Vagina (tissue), 2 donors: Measurements from ENCODE around the gene GLYAT. TPM values are rescaled to one million over a fixed set of nuclear protein-coding genes. Genes with fewer than 3 reads are reported as not detected.
"Not testable (repeated sequence)": the region's sequence is repeated elsewhere in the genome, so short reads cannot be mapped to it uniquely, and the experiment has no call there.

Source experiments
- DNase-seq, 2 donors: peaks; one replicate each; pipeline ENCODE4 v3.0.0-alpha.2; 2017; ENCODE audit errors: extremely low spot score in 2 of 2
- H3K27ac ChIP-seq: fragments of 200-600 bp; sonication (generic); one replicate; pipeline ENCODE4 v1.5.1; 2019
- H3K27me3 ChIP-seq: fragments of 200-600 bp; sonication (generic); one replicate; pipeline ENCODE4 v1.5.1; 2019
- H3K36me3 ChIP-seq, 2 donors: fragments of 200-600 bp; sonication (generic); one replicate each; pipeline ENCODE4 v1.5.1; 2017 to 2019
- H3K4me1 ChIP-seq: fragments of 200-600 bp; sonication (generic); one replicate; pipeline ENCODE4 v1.5.1; 2019
- H3K4me3 ChIP-seq, 2 donors: fragments of 200-600 bp; sonication (generic); 1 replicate in 1 of 2; 2 replicates in 1 of 2; pipeline ENCODE4 v1.5.1; 2016 to 2019
- H3K9me3 ChIP-seq: fragments of 200-600 bp; sonication (generic); one replicate; pipeline ENCODE4 v1.5.1; 2019
- POLR2A ChIP-seq, 2 donors: fragments of 450-650 bp; IDR thresholded peaks; one replicate each; pipeline ENCODE4 v1.6.1; 2017; ENCODE audit warnings: antibody characterized with exemption in 2 of 2, mild to moderate bottlenecking in 2 of 2, moderate library complexity in 2 of 2
- POLR2AphosphoS5 ChIP-seq, 2 donors: sonication (generic); formaldehyde crosslinking; IDR thresholded peaks; one replicate each; pipeline ENCODE4 v1.9.0; 2017; ENCODE audit warnings: antibody characterized with exemption in 2 of 2, mild to moderate bottlenecking in 2 of 2, low read depth in 1 of 2; ENCODE audit not compliant: insufficient read depth in 1 of 2
- intact Hi-C: fragments of 100-400 bp; cut with DNase I; formaldehyde crosslinking; loops from one replicate; pipeline ENCODE4 v1.15.1; 2023
- total RNA-seq: library from RNA; depleted of rRNA; stranded (reverse); fragments of >200 nt; gene quantifications from one replicate; pipeline ENCODE4 v1.2.3, GENCODE V29; 2016
- TF ChIP-seq, protein P1 (sequence below), 3 experiments: fragments of 450-650 bp in 2 of 3; fragments of 200-600 bp in 1 of 3; sonication (generic) in 1 of 3; IDR thresholded peaks; one replicate each; pipeline ENCODE4 v1.5.1; 2017 to 2019; ENCODE audit warnings: antibody characterized with exemption in 3 of 3, mild to moderate bottlenecking in 2 of 3, moderate library complexity in 2 of 3

The GLYAT gene
- total RNA-seq, 1 donor from 2014 or later: not detected

DNA sequence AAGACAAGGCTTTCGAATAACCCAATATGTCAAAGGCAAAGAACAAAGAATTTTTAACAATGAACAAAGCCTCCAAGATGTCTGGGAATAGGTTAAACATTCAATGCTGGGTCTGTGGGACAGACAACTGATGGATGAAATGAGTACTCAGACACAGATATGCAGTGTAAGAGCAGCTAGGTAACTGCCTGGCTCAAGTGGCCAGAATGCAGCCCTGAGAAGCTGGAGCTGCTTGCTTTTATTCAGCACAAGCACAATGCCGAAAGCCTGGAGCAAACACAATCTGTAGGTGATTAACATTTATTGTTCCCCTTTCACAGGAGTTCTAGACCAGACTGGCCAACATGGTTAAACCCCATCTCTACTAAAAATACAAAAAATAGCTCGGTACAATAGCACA lies 24.0 kb downstream of the GLYAT start:
- Histone ChIP-seq H3K36me3 (no peaks in the 10 kb centered on the region), H3K27me3 (no peaks in the 10 kb centered on the region), H3K9me3 (no peaks in the 10 kb centered on the region), H3K4me1 (no peaks in the 10 kb centered on the region), H3K27ac (no peak overlapping the region), H3K4me3 (no peak overlapping the region)
- DNase-seq: no peak
- TF ChIP-seq, protein P1, sequence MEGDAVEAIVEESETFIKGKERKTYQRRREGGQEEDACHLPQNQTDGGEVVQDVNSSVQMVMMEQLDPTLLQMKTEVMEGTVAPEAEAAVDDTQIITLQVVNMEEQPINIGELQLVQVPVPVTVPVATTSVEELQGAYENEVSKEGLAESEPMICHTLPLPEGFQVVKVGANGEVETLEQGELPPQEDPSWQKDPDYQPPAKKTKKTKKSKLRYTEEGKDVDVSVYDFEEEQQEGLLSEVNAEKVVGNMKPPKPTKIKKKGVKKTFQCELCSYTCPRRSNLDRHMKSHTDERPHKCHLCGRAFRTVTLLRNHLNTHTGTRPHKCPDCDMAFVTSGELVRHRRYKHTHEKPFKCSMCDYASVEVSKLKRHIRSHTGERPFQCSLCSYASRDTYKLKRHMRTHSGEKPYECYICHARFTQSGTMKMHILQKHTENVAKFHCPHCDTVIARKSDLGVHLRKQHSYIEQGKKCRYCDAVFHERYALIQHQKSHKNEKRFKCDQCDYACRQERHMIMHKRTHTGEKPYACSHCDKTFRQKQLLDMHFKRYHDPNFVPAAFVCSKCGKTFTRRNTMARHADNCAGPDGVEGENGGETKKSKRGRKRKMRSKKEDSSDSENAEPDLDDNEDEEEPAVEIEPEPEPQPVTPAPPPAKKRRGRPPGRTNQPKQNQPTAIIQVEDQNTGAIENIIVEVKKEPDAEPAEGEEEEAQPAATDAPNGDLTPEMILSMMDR (IDR thresholded peaks at IDR 0.05): no peak
- TF ChIP-seq POLR2A (IDR thresholded peaks at IDR 0.05) (no peak), POLR2AphosphoS5 (IDR thresholded peaks at IDR 0.05; ENCODE audit: insufficient read depth in 1 of 2, low read depth in 1 of 2) (no peak)
- intact Hi-C loops: no loop called here

DNA sequence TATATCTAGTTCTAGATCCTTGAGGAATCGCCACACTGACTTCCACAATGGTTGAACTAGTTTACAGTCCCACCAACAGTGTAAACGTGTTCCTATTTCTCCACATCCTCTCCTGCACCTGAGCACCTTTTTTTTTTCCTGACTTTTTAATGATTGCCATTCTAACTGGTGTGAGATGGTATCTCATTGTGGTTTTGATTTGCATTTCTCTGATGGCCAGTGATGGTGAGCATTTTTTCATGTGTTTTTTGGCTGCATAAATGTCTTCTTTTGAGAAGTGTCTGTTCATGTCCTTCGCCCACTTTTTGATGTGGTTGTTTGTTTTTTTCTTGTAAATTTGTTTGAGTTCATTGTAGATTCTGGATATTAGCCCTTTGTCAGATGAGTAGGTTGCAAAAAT lies 34.9 kb downstream of the GLYAT start:
- DNase-seq, intact Hi-C loops, H3K27ac ChIP-seq, H3K4me1 ChIP-seq, H3K36me3 ChIP-seq, H3K4me3 ChIP-seq, H3K9me3 ChIP-seq, H3K27me3 ChIP-seq: not testable (repeated sequence)

DNA sequence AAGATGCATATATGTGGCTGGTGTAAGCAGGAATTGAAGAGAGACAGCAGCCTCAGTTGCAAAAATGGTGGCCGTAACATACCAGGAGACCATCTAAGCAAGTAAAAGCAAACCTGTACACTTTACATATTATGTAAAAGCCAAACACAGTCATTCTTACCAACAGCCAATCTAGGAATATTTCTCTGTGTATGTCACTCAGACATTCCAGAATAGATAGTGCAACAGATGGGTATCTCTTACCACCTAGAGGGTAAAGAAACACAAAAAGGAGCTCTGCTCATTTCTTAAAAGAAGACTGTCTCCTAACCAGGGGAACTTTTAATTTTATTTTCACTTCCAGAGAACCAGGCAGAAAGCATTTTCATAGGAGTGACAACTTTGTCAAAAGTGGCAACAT lies 38.7 kb downstream of the GLYAT start:
- no peaks in the 10 kb centered on the region for H3K36me3 ChIP-seq

DNA sequence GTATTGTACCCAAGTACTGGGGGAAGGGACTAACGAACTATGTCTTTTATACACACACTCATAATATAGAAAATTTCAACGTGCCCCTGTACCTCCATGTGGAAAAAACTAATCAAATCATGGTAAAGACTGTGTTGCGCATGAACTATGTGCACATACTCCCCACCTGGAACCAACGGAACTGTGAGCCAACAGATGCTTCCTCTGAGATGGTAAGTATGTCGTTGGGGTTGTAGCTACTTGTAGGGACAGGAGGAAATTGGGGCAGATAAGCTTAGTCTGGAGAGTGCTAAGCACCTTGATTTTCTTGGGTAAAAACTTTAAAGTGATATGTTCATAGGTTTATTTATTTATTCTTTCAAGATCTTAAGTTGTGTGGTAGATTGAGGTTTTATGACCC lies 40.1 kb downstream of the GLYAT start:
- H3K9me3 ChIP-seq: no peaks in the 10 kb centered on the region
- no peaks in the 10 kb centered on the region for H3K27me3 ChIP-seq
- DNase-seq: no peak
- no peak overlapping the region for H3K27ac ChIP-seq
- no peaks in the 10 kb centered on the region for H3K36me3 ChIP-seq
- H3K4me1 ChIP-seq: no peaks in the 10 kb centered on the region
- intact Hi-C loops: no loop called here
- TF ChIP-seq POLR2AphosphoS5 (IDR thresholded peaks at IDR 0.05; ENCODE audit: insufficient read depth in 1 of 2, low read depth in 1 of 2) (no peak), POLR2A (IDR thresholded peaks at IDR 0.05) (no peak)
- TF ChIP-seq, protein P1 (IDR thresholded peaks at IDR 0.05): no peak
- H3K4me3 ChIP-seq: no peak overlapping the region

More for the DNA sequence above, 38.7 kb downstream of the GLYAT start:
- Histone ChIP-seq H3K4me1 (no peaks in the 10 kb centered on the region), H3K27ac (no peak overlapping the region), H3K9me3 (no peaks in the 10 kb centered on the region), H3K4me3 (no peak overlapping the region), H3K27me3 (no peaks in the 10 kb centered on the region)
- intact Hi-C loops: no loop called here
- TF ChIP-seq POLR2AphosphoS5 (IDR thresholded peaks at IDR 0.05; ENCODE audit: insufficient read depth in 1 of 2, low read depth in 1 of 2) (no peak), POLR2A (IDR thresholded peaks at IDR 0.05) (no peak)
- TF ChIP-seq, protein P1 (IDR thresholded peaks at IDR 0.05): no peak
- DNase-seq: no peak

DNA sequence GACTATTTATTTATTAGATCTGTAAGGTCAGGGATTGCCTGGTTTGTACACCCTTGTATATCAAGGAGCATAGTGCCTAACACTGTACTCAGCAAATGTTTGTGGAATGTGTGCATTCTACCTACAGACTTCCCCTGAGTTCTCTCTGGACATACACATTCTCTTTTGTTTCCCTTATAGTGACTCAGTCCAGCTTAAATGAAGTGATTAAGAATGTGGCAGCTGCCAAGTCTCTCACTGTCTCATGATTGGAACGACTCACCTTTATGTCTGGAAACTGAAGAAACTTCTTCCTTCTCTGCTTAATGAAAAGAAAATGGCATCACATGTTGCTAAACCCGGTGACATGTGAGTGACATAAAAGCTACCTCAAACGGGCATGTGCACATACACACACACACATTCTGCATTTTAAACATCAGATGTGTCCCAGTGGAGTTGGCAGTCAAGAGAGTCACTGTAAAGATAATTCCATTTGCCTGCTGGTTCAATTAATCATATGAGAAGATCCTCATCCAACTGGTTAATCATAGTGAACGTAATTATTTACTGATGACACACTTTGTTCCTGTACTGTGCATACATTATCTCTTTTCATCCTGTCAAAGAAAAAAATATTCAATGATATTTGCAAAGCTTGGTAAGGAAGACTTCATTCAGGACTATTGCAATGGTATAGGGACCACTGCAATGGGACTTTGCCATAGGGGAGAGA lies 42.8 kb downstream of the GLYAT start:
- Histone ChIP-seq H3K36me3 (no peaks in the 10 kb centered on the region), H3K27me3 (no peaks in the 10 kb centered on the region), H3K4me1 (no peaks in the 10 kb centered on the region), H3K27ac (no peak overlapping the region), H3K4me3 (no peak overlapping the region), H3K9me3 (no peaks in the 10 kb centered on the region)
- DNase-seq: no peak
- intact Hi-C loops: no loop called here
- TF ChIP-seq, protein P1 (IDR thresholded peaks at IDR 0.05): no peak
- TF ChIP-seq POLR2A (IDR thresholded peaks at IDR 0.05) (no peak), POLR2AphosphoS5 (IDR thresholded peaks at IDR 0.05; ENCODE audit: insufficient read depth in 1 of 2, low read depth in 1 of 2) (no peak)
